T-helper 17 cell (primary cell): ENCODE data around the gene NUDT16. TPM values are rescaled to one million over a fixed set of nuclear protein-coding genes. Genes with fewer than 3 reads are reported as not detected.

Source experiments
- ATAC-seq: fragments of 150-1000 bp; cut with Tn5 transposase; 2 replicates; pipeline ENCODE4 v1.10.0; 2021; ENCODE audit warnings: mild to moderate bottlenecking, moderate library complexity
- DNase-seq, 3 donors: peaks; one replicate each; pipeline versions ENCODE4 v3.0.0 to v3.0.0-alpha.2; 2020 to 2021
- H3K9me3 ChIP-seq: one replicate; pipeline ENCODE4 v1.7.0; 2013; ENCODE audit warnings: low read length, mild to moderate bottlenecking; ENCODE audit not compliant: control insufficient read depth, poor library complexity, severe bottlenecking
- H3K27ac Mint-ChIP-seq: one replicate; pipeline ENCODE4 v1.8.0; 2022; ENCODE audit warnings: mild to moderate bottlenecking, moderate library complexity, mixed read lengths
- H3K27me3 Mint-ChIP-seq: one replicate; pipeline ENCODE4 v1.8.0; 2022; ENCODE audit warnings: mixed read lengths
- H3K36me3 Mint-ChIP-seq: one replicate; pipeline ENCODE4 v1.8.0; 2022; ENCODE audit warnings: low read depth, mixed read lengths
- H3K4me1 Mint-ChIP-seq: one replicate; pipeline ENCODE4 v1.8.0; 2022; ENCODE audit warnings: mild to moderate bottlenecking, mixed read lengths
- H3K4me3 Mint-ChIP-seq: one replicate; pipeline ENCODE4 v1.8.0; 2022; ENCODE audit warnings: mild to moderate bottlenecking, moderate library complexity, mixed read lengths
- total RNA-seq, 4 donors: library from RNA in 2 of 4; stranded (reverse) in 2 of 4; gene quantifications; one replicate each; pipeline ENCODE4 v1.2.3 and lab custom pipeline; 2022 to 2026

NUDT16 gene
- total RNA-seq, 2 donors from 2014 or later, result 6.1 to 6.7 TPM

DNA sequence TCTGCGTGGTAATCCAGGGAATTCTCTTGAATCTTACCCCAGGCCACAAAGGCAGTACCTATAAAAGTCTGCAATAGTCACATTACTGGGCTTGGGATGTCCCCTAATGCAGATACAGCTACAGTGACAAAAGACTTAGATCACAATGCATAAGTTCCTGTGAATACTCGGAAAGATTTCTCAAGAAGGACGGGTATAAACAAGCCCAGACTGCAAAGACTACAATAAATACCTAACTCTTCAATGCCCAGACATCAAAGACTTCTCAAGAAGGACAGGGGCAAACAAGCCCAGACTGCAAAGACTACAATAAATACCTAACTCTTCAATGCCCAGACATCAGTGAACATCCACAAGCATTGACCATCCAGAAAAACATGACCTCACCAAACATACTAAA lies 50.9 kb downstream of the NUDT16 start:
- H3K9me3 ChIP-seq, result no peaks in the 10 kb centered on the region
- H3K27me3 Mint-ChIP-seq, result no peaks in the 10 kb centered on the region
- H3K4me3 Mint-ChIP-seq, result no peak overlapping the region
- no peak overlapping the region for H3K27ac Mint-ChIP-seq
- no peaks in the 10 kb centered on the region for H3K4me1 Mint-ChIP-seq
- ATAC-seq (no peak), DNase-seq (no peak)
- H3K36me3 Mint-ChIP-seq, result peaks cover 2% of the 10 kb centered on the region

DNA sequence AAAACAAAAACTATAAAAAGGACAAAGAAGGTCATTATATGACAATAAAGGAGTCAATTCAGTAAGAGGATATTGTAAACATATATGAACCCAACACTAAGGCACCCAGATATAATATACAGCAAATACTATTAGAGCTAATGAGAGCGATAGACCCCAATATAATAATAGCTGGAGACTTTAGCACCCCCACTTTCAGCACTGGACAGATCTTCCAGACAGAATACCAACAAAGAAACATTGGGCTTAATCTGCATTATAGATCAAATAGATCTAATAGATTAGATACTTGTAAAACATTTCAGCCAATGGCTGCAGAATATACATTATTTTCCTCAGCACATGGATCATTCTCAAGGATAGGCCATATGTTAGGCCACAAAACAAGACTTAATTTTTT lies 53.4 kb downstream of the NUDT16 start:
- no peaks in the 10 kb centered on the region for H3K9me3 ChIP-seq

More for the DNA sequence above, 53.4 kb downstream of the NUDT16 start:
- no peak for DNase-seq
- no peaks in the 10 kb centered on the region for H3K27me3 Mint-ChIP-seq
- ATAC-seq, result no peak
- no peak overlapping the region for H3K27ac Mint-ChIP-seq
- H3K4me1 Mint-ChIP-seq, result no peaks in the 10 kb centered on the region
- H3K36me3 Mint-ChIP-seq, result no peaks in the 10 kb centered on the region
- no peak overlapping the region for H3K4me3 Mint-ChIP-seq

Other genes with a start within 250 kb of the NUDT16 start
- 10 to 100 TPM; 33.1 to 35.0 TPM for gene MRPL3, start 121.2 kb downstream of the NUDT16 start, total RNA-seq